PFSK-1 (cell line): ENCODE measurements around the gene BTAF1.

Source experiments
- FOXP2 ChIP-seq: optimal IDR thresholded peaks from 2 replicates; pipeline ENCODE3; 2011; ENCODE audit warnings: borderline replicate concordance, control low read depth, inconsistent platforms; ENCODE audit not compliant: insufficient read depth; ENCODE audit errors: extremely low read length, extremely low read depth
- POLR2AphosphoS5 ChIP-seq: IDR thresholded peaks from 2 replicates; pipeline ENCODE4 v1.6.1; 2012; ENCODE audit warnings: low read depth, mild to moderate bottlenecking, control low read depth, low read length, moderate library complexity
- REST ChIP-seq, 2 experiments: IDR thresholded peaks; 2 replicates each; pipeline versions ENCODE4 v1.6.1 to v1.8.0; 2011 to 2012; ENCODE audit warnings: low read depth in 2 of 2, low read length in 2 of 2, control low read depth in 1 of 2, inconsistent platforms in 1 of 2, mild to moderate bottlenecking in 1 of 2, moderate library complexity in 1 of 2; ENCODE audit not compliant: insufficient read depth in 1 of 2
- SIN3A ChIP-seq: IDR thresholded peaks from 2 replicates; pipeline ENCODE4 v1.6.1; 2012; ENCODE audit warnings: mild to moderate bottlenecking, low read length, moderate library complexity, borderline replicate concordance; ENCODE audit not compliant: insufficient read depth
- TAF1 ChIP-seq: IDR thresholded peaks from 2 replicates; pipeline ENCODE4 v1.6.1; 2012; ENCODE audit warnings: low read length, control low read depth, borderline replicate concordance; ENCODE audit not compliant: insufficient read depth

The BTAF1 gene

GRCh38 chr10:92052088-92052487, 128.5 kb downstream of the BTAF1 start:
- TF ChIP-seq FOXP2 (no peak), SIN3A (no peak), TAF1 (no peak), POLR2AphosphoS5 (no peak), REST (IDR thresholded peaks at IDR 0.05; ENCODE audit: insufficient read depth in 1 of 2, low read depth in 2 of 2, low read length in 2 of 2) (no peak)

- TF ChIP-seq SIN3A = no peak
- TF ChIP-seq REST (IDR thresholded peaks at IDR 0.05; ENCODE audit: insufficient read depth in 1 of 2, low read depth in 2 of 2, low read length in 2 of 2) = no peak
- no peak for TF ChIP-seq TAF1
- no peak for TF ChIP-seq FOXP2
- no peak for TF ChIP-seq POLR2AphosphoS5
Measured at GRCh38 chr10:92052741-92053140, 129.2 kb downstream of the BTAF1 start.

GRCh38 chr10:92054807-92055206, 131.2 kb downstream of the BTAF1 start:
- no peak for TF ChIP-seq POLR2AphosphoS5
- no peak for TF ChIP-seq FOXP2
- TF ChIP-seq TAF1 = no peak
- TF ChIP-seq SIN3A = no peak
- TF ChIP-seq REST (IDR thresholded peaks at IDR 0.05; ENCODE audit: insufficient read depth in 1 of 2, low read depth in 2 of 2, low read length in 2 of 2) = no peak

- TF ChIP-seq FOXP2 = no peak
- no peak for TF ChIP-seq POLR2AphosphoS5
- no peak for TF ChIP-seq SIN3A
- no peak for TF ChIP-seq TAF1
- TF ChIP-seq REST (IDR thresholded peaks at IDR 0.05; ENCODE audit: insufficient read depth in 1 of 2, low read depth in 2 of 2, low read length in 2 of 2) = no peak
Measured at GRCh38 chr10:92062273-92062672, 138.7 kb downstream of the BTAF1 start.

- no peak for TF ChIP-seq TAF1
- no peak for TF ChIP-seq REST (IDR thresholded peaks at IDR 0.05; ENCODE audit: insufficient read depth in 1 of 2, low read depth in 2 of 2, low read length in 2 of 2)
- no peak for TF ChIP-seq FOXP2
- TF ChIP-seq SIN3A = no peak
Measured at GRCh38 chr10:92064506-92064905, 140.9 kb downstream of the BTAF1 start.
